Putamen (tissue), 1 donor: Measurements from ENCODE around the gene ACSL5.

Experiments used
- DNase-seq: peaks from one replicate; pipeline ENCODE4 v3.0.0-alpha.2; 2016; ENCODE audit warnings: low spot score

Gene ACSL5

GRCh38 chr10:112373912-112374338 is at the start of gene ACSL5:
Gene ACSL5 (plus strand): TSS chr10:112374116. CDS start chr10:112394947, 20,831 bp downstream.
- no peak for DNase-seq

- DNase-seq, result no peak
These were observed 46.2 kb upstream of the ACSL5 start for GRCh38 chr10:112327678-112328077.

GRCh38 chr10:112330162-112330561 is 43.8 kb upstream of the ACSL5 start:
- DNase-seq, result no peak

GRCh38 chr10:112330607-112331160 is 43.2 kb upstream of the ACSL5 start:
- peak; percentile 49 for DNase-seq

GRCh38 chr10:112332022-112332421 is 41.9 kb upstream of the ACSL5 start:
- no peak for DNase-seq

- DNase-seq, result no peak
These were observed 41.2 kb upstream of the ACSL5 start for GRCh38 chr10:112332509-112333228.

- DNase-seq, result no peak
These were observed 40.5 kb upstream of the ACSL5 start for GRCh38 chr10:112333452-112333851.

- no peak for DNase-seq
These were observed 38.6 kb upstream of the ACSL5 start for GRCh38 chr10:112335111-112335867.

GRCh38 chr10:112335868-112336265 is 38.0 kb upstream of the ACSL5 start:
- no peak for DNase-seq

GRCh38 chr10:112336556-112337201 is 37.2 kb upstream of the ACSL5 start:
- DNase-seq, result no peak

GRCh38 chr10:112338957-112339356 is 35.0 kb upstream of the ACSL5 start:
- no peak for DNase-seq

- DNase-seq, result no peak
These were observed 33.3 kb upstream of the ACSL5 start for GRCh38 chr10:112340601-112341000.

GRCh38 chr10:112343056-112343806 is 30.7 kb upstream of the ACSL5 start:
- DNase-seq, result no peak

- no peak for DNase-seq
These were observed 29.7 kb upstream of the ACSL5 start for GRCh38 chr10:112344261-112344660.

GRCh38 chr10:112345202-112345601 is 28.7 kb upstream of the ACSL5 start:
- no peak for DNase-seq

- no peak for DNase-seq
These were observed 28.2 kb upstream of the ACSL5 start for GRCh38 chr10:112345743-112346142.

GRCh38 chr10:112346774-112347173 is 27.1 kb upstream of the ACSL5 start:
- no peak for DNase-seq

- DNase-seq, result no peak
These were observed 25.9 kb upstream of the ACSL5 start for GRCh38 chr10:112347709-112348671.

GRCh38 chr10:112348759-112349158 is 25.2 kb upstream of the ACSL5 start:
- DNase-seq, result no peak

GRCh38 chr10:112349521-112350085 is 24.3 kb upstream of the ACSL5 start:
- no peak for DNase-seq
